Fibroblast of mammary gland (primary cell): Measurements from ENCODE around the gene ZNF669.

Experiments used
- DNase-seq: peaks from one replicate; pipeline ENCODE4 v3.0.0-alpha.2; 2010; ENCODE audit warnings: low read depth
- H3K4me3 ChIP-seq: 2 replicates; pipeline ENCODE4 v1.5.1; 2011; ENCODE audit warnings: low read depth, mild to moderate bottlenecking, low read length, moderate library complexity; ENCODE audit not compliant: control insufficient read depth
- TF ChIP-seq, protein P1 (sequence below): conservative IDR thresholded peaks from 2 replicates; pipeline ENCODE4 v1.5.1; 2011; ENCODE audit warnings: low read depth, low read length, inconsistent platforms; ENCODE audit not compliant: control insufficient read depth, insufficient read depth

Gene ZNF669

DNA sequence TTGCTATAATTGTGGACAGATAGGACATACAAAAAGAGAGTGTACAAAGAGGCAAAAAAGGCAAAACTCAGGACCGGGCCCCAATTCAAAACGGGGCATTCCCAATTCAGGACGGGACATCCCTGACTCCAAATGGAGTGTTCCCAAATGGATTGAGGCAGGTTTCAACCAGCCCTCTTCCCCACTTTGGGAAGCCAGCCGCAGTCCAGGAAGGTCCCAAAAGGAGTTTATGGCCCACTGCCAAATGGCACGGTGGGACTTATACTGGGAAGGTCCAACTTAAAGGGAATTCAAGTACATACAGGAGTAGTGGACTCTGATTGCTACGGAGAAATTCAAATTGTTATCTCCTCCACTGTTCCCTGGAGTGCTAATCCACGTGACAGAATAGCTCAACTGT lies 3.5 kb upstream of the ZNF669 start:
- TF ChIP-seq, protein P1, sequence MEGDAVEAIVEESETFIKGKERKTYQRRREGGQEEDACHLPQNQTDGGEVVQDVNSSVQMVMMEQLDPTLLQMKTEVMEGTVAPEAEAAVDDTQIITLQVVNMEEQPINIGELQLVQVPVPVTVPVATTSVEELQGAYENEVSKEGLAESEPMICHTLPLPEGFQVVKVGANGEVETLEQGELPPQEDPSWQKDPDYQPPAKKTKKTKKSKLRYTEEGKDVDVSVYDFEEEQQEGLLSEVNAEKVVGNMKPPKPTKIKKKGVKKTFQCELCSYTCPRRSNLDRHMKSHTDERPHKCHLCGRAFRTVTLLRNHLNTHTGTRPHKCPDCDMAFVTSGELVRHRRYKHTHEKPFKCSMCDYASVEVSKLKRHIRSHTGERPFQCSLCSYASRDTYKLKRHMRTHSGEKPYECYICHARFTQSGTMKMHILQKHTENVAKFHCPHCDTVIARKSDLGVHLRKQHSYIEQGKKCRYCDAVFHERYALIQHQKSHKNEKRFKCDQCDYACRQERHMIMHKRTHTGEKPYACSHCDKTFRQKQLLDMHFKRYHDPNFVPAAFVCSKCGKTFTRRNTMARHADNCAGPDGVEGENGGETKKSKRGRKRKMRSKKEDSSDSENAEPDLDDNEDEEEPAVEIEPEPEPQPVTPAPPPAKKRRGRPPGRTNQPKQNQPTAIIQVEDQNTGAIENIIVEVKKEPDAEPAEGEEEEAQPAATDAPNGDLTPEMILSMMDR = no peak
- H3K4me3 ChIP-seq = no peak overlapping the region
- DNase-seq = no peak

- no peak overlapping the region for H3K4me3 ChIP-seq
- DNase-seq = no peak
- TF ChIP-seq, protein P1 = no peak
Measured at GRCh38 chr1:247105966-247106365, 1.8 kb upstream of the ZNF669 start.

- DNase-seq = peak; percentile 21
- peak overlapping the region; percentile 92 for H3K4me3 ChIP-seq
- TF ChIP-seq, protein P1 = no peak
Measured at GRCh38 chr1:247104965-247105364, 809 bp upstream of the ZNF669 start.

DNA sequence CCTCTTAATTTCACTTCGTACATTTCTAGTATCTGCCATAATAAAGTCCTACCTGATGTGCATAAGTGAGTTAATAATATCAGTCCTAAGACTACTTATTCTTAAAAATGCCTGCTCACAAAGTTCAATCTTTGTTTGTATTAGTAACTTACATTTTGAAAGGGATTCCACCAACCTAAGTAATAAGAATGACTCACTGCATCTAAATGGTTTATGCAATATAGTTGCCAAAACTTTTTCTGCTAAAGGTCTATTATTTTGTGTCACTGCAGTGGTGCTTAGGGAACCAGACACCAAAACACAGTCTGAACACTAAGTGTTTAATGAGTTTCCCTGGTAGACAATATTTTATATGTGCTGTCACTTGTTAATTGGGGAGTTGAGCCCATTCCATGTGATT lies 1.8 kb downstream of the ZNF669 start:
- peak; percentile 71 for DNase-seq
- H3K4me3 ChIP-seq = no peak overlapping the region
- TF ChIP-seq, protein P1 = no peak

DNA sequence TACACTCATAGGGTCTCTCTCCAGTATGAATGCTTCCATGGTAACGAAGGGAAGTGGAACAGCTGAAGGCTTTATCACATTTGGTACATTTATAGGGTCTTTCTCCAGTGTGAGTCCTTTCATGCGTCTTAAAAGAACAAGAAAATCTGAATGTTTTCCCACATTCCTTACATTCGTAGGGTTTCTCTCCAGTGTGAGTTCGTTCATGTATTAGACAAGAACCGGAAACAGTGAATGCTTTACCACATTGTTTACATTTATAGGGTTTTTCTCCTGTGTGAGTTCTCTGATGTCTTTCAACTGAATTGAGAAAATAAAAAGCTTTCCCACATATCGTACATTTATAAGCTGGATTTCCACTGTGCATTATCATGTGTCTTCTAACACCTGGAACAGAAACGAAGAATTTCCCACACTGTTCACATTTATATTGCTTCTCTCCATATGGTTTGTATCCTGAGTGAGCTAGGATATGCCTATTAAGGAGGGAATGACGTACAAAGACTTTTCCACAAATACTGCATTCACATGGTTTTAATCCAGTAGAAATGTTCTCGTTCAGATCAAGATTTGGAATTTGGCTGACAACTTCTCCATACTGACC lies 3.4 kb downstream of the ZNF669 start:
- TF ChIP-seq, protein P1 = no peak
- no peak overlapping the region for H3K4me3 ChIP-seq
- no peak for DNase-seq

DNA sequence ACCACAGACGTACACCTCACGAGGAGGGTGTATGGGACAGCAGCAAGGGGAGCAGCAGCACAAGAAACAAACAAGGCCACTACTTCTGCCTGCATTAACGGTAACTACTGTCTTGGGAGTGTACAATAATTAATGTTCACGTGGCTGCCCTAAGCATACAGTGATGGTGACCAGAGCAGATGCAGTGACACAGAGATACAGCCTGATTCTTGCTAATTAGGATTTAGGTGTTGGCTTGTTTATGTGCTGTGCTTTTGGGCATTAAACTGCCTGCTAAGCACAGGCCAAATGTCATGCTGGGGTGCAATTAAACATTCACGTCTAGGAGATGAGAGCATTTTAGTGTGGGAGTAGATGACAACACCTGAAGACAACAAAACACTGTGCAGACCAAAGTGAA lies 7.2 kb downstream of the ZNF669 start:
- H3K4me3 ChIP-seq = no peak overlapping the region
- no peak for DNase-seq
- TF ChIP-seq, protein P1 = no peak

DNA sequence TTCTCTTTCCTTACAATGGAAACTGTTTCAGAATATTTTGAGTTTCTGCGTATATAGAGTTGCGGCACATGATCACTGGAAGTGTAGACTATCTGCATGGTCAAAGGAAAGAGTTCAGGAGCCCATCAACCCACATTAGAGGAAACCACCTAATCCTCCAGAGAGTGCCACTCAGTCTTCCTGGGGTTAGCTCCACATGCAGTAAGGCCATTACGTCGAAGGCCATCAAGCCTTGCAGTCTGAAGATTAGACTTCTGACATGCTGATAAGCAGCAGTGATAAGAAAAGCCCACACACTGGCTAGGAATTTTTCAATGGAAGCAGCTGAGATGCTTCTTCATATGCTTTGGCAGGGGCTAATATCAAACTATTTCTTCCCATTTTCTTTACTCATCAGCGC lies 7.6 kb downstream of the ZNF669 start:
- H3K4me3 ChIP-seq = no peak overlapping the region
- TF ChIP-seq, protein P1 = no peak
- DNase-seq = no peak
